VCaP (cell line): ENCODE data around the gene ZNF536.

Experiments
- H3K27ac ChIP-seq: fragments of 450-650 bp; 2 replicates; pipeline ENCODE4 v1.5.1; 2017
- TF ChIP-seq, protein P1 (sequence below): fragments of 450-650 bp; conservative IDR thresholded peaks from 2 replicates; pipeline ENCODE4 v1.5.1; 2017; ENCODE audit warnings: mild to moderate bottlenecking, moderate library complexity

ZNF536 gene

GRCh38 chr19:30386551-30387143 is 14.5 kb downstream of the ZNF536 start:
- TF ChIP-seq, protein P1, sequence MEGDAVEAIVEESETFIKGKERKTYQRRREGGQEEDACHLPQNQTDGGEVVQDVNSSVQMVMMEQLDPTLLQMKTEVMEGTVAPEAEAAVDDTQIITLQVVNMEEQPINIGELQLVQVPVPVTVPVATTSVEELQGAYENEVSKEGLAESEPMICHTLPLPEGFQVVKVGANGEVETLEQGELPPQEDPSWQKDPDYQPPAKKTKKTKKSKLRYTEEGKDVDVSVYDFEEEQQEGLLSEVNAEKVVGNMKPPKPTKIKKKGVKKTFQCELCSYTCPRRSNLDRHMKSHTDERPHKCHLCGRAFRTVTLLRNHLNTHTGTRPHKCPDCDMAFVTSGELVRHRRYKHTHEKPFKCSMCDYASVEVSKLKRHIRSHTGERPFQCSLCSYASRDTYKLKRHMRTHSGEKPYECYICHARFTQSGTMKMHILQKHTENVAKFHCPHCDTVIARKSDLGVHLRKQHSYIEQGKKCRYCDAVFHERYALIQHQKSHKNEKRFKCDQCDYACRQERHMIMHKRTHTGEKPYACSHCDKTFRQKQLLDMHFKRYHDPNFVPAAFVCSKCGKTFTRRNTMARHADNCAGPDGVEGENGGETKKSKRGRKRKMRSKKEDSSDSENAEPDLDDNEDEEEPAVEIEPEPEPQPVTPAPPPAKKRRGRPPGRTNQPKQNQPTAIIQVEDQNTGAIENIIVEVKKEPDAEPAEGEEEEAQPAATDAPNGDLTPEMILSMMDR = no peak
- H3K27ac ChIP-seq = no peak overlapping the region

DNA sequence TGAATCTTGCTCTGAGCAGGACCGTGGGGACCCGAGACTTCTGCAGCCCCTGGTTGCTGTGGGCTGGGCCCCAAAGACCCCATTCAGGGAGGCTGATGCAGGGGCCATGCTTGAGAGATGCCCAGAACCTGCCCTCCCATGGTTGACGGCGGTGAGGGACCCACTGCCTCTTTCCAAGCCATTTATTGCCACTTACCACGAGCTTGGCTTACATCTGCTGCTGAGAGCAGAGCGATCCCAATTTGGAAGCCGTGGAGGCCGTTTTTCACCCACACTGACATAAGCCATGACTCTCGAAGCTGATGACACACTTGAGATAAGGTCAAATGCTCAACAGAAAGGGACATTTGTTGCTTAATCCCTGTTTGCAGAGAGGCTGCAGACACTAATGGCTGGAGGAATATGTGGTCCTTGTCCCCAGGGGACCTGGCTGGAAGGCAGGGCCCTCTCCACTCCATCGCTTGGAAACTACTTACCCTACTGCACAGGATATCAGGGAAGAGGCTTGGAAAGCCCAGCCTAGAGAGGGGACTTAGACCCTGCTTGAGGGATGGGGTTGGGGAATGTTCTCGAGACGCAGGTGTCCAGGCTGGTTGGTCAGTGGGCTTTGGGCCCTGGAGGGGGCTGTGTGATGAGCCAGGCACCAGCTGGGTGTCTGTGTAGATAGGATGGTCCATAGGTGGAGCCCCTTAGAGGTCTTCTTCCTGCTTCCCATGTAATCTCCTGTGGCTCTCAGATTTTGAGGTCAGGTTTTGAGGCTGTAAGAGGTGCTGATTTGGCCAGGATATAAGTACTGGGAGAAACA is 15.3 kb downstream of the ZNF536 start:
- TF ChIP-seq, protein P1 = no peak
- no peak overlapping the region for H3K27ac ChIP-seq

DNA sequence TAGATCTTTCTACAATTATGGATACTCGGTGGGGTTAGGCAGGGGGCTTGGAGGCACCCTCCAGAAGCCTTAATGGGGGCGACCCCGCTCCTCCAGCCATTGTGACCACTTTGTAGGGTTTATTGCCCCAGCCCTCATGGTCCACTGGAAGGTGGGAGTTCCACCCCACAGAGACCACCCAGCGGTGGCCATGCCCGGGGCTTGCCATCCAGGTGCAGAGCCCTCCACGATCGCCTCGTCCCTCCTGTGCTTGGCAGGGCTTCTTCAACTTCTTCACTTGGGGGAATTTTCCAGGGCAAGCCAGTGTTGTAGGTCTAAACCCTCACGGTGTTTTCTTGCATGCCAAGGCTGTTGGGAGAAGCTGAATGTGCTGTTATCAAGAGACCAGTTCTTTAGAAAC is 16.1 kb downstream of the ZNF536 start:
- TF ChIP-seq, protein P1 = no peak
- H3K27ac ChIP-seq = no peak overlapping the region

- H3K27ac ChIP-seq = no peak overlapping the region
- TF ChIP-seq, protein P1 = no peak
Observed at GRCh38 chr19:30388819-30389218, 16.6 kb downstream of the ZNF536 start.

- H3K27ac ChIP-seq = no peak overlapping the region
- TF ChIP-seq, protein P1 = no peak
Observed at GRCh38 chr19:30390356-30390988, 18.3 kb downstream of the ZNF536 start.

DNA sequence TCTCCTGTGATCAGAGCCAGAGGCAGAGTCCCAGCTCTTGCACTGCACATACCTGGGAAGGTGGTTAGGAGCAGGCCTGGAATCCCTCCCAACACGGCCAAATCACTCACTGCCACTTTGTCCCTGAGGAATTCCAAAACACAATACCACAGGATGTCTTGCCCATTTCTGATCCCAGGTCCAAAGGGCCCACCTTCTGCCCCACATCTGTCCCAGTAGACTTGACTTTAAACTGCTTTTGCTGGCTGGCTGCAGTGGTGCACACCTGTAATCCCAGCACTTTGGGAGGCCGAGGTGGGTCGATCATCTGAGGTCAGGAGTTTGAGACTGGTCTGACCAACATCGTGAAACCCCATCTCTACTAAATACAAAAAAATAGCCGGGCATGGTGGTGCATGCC is 18.9 kb downstream of the ZNF536 start:
- TF ChIP-seq, protein P1 = no peak
- H3K27ac ChIP-seq = no peak overlapping the region
